Measurements from ENCODE around the gene MERTK. TPM values are rescaled to one million over a fixed set of nuclear protein-coding genes. Genes with fewer than 3 reads are reported as not detected.

MERTK gene
- total and polyA plus RNA-seq, 2 of the 8 experiments (the other 6 are each of a cell fraction or from before 2014, with no cell fraction given), result 6.5 to 7.0 TPM

GRCh38 chr2:112005406-112006075 is 107.1 kb downstream of the MERTK start (continued):
- TF ChIP-seq CHD7 (IDR thresholded peaks at IDR 0.05; ENCODE audit: insufficient replicate concordance, low read length) (no peak), TAF7 (optimal IDR thresholded peaks at IDR 0.05; ENCODE audit: borderline replicate concordance, low read depth, low read length) (no peak), ATF3 (IDR thresholded peaks at IDR 0.05; ENCODE audit: insufficient read depth, low read depth, low read length) (no peak), E2F6 (IDR thresholded peaks at IDR 0.05) (no peak), RNF2 (IDR thresholded peaks at IDR 0.05; ENCODE audit: borderline replicate concordance, low read depth, low read length, missing control alignments, poor library complexity, severe bottlenecking) (no peak), KDM5A (IDR thresholded peaks at IDR 0.05; ENCODE audit: low read length) (no peak), RAD21 (IDR thresholded peaks at IDR 0.05 in 1 of 2, conservative IDR thresholded peaks at IDR 0.05 in 1 of 2; ENCODE audit: low read depth in 2 of 2, low read length in 2 of 2) (no peak), TAF1 (IDR thresholded peaks at IDR 0.05; ENCODE audit: low read depth, low read length) (no peak)

All from H1 (cell line).